CMK (cell line): ENCODE data around the gene ICE1.
A peak's percentile ranks its signal among the peaks of the same experiment; 100 is the strongest.
"Not testable (repeated sequence)": the region's sequence is repeated elsewhere in the genome, so short reads cannot be mapped to it uniquely, and the experiment has no call there.

Experiments
- DNase-seq: peaks from one replicate; pipeline ENCODE4 v3.0.0-alpha.2; 2010; ENCODE audit warnings: low read depth

ICE1 gene

DNA sequence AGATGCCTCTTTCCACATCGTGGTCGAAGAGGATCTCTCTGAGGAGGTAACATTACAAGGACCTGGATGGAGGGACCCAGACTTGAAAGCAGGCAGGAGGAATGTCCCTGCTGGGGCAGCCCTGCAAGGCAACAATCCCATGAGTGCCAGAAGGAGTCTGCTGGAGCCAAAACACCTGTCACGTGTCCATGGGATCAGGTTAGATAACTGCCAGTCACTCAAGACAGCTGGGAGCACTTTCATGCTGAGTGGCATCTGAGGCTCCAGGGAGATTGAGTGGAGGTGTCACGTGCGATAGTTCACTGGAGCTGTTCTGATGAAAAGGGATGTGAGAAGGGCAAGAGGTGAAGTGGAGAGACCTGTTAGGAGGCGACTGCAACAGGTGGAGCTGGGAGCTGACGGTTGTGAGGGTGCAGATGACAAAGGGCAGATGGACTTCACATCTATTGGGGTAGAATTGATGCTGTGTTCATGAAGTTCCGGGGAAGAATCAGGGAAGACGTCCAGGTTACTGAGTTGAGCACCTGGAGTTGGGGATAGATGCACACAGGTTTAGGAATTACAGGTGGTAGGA, 68.4 kb downstream of the ICE1 start:
- no peak for DNase-seq

DNA sequence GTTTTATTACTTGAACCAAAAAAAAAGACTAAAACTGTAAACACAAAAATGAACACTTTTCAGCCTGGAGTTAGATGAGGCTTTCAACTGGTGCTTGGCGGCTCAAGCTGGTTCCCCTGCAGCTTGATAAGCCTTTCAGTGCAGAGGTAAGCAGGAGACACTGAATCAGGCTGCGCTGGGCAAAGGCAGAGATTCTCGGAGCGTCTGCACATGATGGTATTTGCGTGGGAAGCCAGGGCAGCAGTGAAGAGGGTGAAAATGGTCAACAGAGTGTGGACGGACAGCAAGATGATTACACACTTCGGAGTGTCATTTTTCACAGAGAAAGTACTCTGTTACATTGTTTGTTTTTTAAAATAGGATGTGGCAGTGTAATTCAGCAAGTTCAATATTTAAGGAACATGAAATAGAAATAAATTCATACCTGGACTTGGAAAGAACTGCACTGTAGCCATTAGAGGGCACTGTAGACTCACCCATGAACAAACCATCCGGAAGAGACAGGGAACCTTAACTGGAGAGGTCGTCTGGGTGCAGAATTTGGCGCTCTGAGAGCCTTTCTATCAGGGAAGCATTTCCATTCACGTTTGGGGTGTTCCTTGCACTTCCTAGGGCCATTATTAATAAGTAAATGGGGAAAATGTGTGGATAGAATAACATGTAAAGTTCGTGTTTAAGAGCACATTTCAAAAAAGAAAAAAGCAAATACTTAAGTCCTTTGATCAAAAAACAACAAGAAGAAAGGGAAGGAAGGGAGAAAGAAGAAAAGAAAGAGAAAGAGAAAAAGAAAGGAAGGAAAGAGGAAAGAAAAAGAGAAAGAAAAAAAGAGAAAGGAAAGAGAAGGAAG, 69.8 kb downstream of the ICE1 start:
- peak; percentile 34 for DNase-seq

DNA sequence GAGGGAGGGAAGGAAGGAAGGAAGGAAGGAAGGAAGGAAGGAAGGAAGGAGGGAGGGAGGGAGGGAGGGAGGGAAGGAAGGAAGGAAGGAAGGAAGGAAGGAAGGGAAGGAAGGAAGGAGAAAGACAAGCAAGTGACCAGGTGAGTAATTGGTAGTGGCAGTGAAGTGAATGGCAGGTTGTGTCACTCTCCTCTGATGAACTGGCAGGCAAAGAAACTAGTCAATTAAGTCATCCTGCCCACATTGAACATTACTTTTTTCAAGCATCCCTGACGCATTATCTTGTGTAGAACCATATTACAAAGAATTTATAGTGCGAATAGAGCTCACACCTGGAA, 70.4 kb downstream of the ICE1 start:
- DNase-seq: not testable (repeated sequence)

DNA sequence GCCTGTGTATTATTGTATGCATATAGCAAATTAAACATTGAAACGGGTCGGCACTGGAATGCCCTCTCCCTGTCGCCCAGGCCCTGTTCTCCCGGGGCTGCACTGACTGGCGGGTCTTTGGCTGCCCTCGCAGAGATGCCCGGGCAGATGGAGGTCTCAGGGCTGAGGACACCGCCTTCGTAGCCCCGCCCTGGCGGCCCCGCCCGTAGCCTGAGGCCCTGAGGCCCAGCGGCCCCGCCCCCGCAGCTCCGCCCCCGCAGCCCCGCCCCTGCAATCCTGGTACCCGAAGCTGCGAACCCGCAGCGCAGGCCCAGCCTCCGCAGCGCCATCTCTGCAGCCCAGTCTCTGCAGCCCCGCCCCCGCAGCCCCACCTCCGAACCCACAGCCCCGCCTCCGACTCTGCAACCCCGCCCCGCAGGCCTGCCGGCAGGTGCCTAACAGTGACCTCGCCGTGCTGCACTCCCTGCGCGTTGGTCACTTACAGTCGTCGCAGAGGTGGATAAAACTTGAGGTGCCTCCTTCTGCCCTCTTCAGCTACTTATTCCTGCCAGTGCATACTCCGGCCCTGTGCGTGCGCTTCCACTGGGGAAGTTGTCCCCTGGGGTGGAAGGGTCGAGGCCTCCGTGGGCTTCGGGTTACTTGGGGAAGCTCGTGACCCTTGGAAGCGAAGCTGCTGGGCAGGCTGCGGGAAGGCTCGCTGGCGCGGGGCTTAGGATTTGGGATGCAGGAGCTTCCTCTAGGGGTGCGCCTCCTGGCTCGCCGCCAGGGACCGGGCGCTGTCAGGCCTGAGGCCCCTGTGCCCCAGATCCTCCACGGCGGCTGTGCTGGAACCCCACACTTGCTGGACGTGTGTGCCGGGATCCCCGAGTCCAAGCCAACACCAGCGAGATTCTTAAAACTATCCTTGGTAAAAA, 72.3 kb downstream of the ICE1 start:
- no peak for DNase-seq

DNA sequence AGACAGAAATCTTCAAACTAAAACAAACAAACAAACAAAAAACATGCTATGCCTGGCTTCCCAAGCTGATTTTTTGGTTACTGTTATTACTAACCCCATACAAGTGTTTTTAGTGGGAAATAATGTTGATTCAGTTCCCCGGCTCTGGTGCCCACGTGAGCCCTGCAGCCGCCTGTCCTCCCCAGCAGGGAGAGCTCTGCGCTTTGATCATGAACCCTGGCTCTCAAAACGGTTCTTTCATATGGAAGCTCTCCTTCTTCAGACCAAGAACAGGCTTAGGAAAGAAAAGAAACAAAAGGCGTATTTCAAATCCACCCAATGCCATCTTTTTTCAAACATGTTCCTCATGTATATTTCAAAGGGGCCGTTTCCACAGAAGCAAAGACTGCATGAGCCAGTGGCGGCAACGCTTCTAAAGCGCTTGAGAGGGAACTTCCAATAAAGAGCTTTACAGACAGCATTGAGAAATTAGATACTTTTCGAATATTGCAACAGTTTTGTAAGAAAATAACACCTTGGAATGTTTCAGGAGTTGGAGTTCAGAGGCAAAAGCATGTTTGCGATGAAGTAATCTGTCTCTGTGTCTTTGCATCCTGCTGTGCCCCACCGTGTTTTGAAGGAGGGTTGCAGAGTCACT, 74.8 kb downstream of the ICE1 start:
- DNase-seq: peak; percentile 14

DNA sequence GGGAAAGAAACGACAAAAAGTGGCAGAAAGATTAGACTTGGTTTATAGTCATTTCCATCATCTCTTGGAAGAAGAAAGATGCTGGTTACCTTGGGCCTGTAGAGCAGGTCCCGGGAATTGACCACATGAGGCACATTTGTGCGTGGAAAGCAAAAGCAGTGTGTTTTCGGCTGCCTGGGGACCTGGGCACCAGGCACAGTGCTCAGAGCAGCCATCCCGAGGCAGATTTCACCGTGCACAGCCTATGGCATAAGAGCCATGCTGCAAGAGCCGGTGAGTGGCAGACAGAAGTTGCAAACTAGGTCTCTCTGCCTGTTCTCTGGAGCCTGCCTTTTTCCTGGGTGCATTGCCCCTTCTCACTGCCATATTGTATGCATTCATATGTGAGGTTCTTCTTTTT, 77.0 kb downstream of the ICE1 start:
- DNase-seq: no peak

DNA sequence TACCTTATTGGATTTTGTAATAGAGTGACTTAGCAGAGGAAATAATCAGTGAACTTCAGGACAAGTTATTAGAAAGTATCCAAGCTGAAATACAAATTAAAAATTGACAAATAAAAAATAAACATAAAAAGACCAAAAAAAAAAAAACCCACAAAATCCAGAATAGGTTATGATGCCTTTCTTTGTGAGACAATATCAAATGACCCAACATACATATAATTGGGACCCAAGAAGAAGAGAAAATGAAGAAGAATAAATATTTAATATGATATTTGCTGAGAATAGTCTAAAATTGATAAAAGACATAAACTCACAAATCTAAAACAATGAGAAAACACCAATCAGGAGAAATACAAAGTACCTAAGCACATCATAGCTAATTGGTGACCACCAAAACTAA, 81.8 kb downstream of the ICE1 start:
- DNase-seq: no peak

DNA sequence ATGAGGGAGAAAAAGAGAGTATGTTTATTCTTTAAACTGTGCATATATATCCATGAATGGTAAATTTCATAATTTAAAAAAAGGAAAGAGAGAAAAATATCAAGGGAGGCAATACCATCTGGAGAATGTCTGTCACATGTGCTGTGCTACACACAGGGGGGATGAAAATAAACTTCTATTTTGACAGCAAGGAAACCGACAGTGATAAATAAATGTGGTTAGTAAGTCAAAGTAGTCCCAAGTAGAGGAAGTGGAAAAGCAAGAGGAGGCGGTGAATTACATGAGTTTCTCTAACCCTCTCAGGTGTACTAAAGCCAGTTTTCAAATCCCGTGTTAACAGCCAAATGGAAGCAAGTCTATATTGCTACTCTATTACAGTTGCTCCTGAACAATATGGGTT, 83.3 kb downstream of the ICE1 start:
- no peak for DNase-seq

DNA sequence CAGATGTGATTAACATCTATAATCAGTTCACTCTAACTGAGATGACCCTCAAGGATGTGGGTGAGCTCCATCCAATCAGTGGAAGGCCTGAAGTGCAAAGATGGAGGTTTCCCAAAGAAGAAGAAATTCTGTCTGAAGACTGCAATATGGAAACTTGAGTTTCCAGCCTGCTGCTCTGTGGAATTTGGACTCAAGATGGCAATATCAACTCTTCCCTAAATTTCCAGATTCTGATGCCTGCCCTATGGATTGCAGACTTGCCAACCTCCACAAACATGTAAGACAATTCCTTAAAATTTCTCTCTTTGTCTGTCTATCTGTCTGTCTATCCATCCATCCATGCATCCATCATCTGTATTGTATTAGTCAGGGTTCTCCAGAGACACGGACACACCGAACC, 85.9 kb downstream of the ICE1 start:
- DNase-seq: no peak

DNA sequence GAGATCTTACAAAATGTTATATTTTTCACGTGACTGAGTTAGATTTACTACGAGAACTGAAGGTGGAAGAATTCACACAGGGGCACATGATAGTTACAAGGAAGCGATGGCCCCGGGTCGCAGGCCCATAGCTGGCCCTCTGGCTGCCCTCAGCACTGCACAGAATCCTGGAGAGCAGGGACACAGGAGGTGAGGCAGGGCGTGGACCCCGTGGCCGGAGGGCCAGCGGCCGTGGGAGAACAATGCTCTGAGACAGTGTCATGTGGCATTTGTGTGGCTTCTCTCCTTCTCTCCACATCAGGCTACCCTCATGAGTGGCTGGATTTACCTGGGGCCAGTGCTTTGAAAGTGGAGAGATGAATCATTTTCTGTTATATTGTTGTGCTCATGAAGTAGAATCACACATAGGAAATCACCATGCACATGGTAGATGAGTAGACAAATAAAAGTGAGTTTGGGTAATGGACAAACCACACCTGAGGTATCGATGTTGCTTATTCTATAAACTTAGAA, 89.5 kb downstream of the ICE1 start:
- DNase-seq: no peak

DNA sequence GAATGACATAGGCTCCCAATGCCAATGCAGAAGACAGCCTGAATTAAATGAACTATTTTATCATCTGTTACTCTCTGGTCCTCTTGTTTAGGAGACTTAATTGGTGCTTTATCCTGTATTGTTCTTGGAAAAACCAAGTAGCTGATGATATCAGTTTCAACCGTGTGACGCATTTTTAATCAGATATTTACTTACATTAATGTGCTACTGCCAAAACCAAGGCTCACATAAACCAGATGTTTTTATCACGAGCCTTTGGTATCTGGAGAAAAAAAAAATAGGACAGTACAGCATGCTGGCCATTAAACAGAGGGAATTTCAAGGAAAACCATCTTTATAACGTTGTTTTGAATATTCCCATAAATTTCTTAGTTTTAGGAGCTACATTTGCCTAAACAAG, 90.1 kb downstream of the ICE1 start:
- DNase-seq: no peak

DNA sequence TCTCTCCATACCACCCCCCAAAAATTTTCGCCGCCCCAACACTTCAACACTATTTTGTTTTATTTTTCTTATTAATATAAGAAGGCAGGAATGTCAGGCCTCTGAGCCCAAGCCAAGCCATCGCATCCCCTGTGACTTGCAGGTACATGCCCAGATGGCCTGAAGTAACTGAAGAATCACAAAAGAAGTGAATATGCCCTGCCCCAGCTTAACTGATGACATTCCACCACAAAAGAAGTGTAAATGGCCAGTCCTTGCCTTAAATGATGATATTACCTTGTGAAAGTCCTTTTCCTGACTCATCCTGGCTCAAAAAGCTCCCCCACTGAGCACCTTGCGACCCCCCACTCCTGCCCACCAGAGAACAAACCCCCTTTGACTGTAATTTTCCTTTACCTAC, 98.1 kb downstream of the ICE1 start:
- DNase-seq: not testable (repeated sequence)

DNA sequence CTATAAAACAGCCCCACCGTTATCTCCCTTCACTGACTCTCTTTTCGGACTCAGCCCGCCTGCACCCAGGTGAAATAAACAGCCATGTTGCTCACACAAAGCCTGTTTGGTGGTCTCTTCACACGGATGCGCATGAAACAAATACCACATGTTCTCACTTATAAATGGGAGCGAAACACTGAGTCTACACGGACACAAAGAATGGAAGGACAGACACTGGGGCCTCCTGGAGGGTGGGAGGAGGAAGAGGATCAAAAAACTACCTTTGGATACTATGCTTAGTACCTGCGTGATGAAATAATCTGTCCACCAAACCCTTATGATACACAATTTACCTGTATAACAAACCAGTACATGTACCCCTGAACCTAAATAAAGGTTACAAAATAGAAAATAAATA, 98.6 kb downstream of the ICE1 start:
- no peak for DNase-seq

DNA sequence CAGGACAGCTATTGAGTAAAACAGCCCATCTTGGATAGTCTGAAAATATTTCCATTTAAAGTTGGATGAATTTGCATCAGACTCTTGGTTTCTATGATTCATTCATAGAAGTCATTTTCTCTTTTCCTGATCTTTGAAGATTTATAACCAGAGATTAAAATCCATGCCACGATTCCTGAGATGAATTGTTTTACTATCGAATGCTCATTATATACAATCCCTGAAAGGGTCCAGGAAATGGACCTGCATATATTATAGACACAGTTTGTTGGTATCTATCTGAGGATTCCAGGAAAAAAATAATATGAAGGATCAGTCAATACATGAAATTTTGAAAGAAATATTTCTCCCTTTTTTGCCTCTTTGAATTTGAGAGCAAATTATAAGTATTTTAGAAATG, 99.0 kb downstream of the ICE1 start:
- DNase-seq: no peak

DNA sequence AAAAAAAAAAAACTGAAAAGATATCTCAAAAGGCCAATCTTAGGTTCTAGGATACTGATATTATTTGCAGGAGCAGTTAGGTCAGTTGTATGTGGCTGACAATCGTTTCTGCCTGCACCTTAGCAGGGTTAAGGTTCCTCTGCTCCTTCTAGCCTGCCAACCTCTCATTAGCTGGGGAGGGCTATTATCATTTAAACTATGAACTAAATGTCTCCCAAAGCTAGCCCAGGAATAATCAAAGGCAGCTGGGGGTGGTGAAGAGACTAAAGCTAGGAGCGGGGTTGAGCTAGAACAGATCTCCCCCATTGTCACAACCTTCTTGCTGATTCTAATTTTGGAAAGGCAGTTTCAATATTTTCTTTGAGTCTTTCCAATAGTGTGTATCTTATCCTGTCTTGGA, 99.9 kb downstream of the ICE1 start:
- no peak for DNase-seq

DNA sequence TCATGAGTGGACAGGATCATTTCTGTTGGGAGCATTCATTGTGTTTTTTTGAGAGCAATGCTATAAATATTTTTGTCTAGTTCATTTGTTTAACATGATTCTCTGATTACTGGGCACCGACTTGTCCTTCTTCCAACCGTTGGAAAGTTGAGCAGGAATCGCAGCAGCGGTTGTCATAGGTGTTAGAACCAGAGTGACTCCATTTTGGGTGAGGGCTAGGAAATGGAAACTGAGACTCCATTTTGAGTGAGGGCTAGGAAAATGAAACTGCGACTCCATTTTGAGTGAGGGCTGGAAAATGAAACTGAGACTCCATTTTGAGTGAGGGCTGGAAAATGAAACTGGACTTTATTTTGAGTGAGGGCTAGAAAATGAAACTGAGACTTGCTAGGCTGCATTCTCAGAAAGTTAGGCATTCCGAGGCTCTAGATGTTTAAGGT, 100.6 kb downstream of the ICE1 start:
- no peak for DNase-seq

DNA sequence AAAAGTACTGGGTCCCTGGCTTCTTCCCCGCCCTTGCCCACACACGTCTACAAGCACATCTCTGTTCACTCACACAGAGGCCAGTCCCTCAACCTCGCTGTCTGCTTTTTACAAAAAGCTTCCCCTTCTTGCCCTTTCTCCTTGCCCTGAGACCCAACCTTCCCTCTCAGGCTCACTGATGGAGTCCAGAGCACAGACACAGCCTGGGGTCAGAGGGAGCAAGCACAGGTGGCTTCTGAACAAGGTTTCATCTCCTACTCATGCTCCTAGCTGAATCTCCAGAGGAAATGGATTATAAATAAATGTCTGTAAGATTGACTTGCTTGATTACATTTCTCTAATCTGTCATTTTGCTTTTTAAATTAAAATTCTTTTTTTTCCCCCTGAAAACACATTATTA, 101.8 kb downstream of the ICE1 start:
- no peak for DNase-seq

DNA sequence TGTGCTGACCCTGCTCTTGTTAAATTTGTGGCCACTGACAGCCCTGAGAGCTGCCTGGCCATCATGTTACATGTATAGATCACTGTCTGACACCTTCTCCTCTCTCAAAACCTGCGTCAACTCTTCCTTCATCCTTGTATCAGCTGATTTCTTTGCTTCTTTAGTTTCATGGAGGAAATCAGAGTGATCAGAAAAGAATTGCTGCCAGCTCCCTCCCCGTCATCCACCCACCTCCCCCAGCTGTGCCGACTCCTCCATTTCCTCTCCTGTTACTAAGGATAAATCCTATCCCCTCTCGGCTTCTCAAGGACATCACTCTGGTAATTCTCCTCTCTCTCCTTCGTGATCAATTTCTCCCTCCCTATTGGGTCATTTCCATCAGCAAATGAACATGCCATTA, 108.9 kb downstream of the ICE1 start:
- DNase-seq: no peak

DNA sequence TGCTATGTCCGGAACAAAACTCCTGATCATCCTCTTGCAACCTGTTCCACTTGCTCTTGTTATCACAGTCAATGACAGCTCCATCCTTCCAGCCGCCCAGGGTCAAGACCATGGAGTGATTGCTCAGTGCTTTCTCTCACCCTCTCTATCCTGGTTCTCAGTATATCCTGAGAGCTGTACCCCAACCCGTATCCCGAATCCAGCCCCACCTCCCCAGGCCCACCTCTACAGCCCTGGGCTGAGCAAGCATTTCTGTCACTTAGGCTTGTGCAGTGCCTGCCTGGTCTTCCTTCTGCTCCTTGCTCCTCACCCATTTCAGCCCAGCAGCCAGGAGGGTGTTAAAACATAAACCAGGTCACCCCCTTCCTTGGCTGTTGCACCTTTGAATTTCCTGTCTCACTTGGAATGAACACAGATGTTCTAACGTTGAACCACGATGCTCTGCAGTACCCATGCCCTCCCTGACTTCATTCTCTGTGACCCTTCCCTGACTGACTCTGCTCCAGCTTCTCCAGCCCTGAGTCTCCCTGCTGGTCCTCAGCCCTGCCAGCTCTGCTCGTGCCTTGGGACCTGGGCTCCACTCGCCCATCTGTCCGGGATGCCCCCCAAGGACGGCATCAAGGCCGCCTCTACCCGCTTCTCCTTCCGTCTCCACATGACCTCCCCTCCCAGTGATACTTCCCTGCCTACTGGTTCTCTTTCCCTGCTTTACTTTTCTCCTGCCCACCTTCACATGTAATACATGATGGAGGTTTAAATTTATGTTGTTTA, 110.0 kb downstream of the ICE1 start:
- no peak for DNase-seq

DNA sequence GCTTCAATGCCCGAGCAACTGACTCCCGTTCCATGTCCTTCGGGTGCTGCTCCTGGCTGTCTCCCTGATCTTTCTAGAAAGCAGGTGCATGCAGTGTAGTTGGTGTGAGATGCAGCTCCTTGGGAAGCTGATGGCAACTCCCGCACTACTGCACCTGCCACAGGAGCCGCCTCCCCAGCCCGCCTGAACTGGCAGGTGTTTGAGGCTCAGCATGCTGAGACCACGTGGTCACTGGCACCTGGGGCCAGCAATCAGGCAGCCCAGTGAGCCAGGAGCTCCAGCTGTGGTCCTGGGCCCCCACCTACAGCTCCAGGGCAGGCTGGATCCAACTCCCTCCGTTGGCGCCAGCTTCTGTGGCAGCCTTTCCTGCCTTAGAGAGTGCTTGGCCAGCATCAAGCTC, 111.5 kb downstream of the ICE1 start:
- no peak for DNase-seq

DNA sequence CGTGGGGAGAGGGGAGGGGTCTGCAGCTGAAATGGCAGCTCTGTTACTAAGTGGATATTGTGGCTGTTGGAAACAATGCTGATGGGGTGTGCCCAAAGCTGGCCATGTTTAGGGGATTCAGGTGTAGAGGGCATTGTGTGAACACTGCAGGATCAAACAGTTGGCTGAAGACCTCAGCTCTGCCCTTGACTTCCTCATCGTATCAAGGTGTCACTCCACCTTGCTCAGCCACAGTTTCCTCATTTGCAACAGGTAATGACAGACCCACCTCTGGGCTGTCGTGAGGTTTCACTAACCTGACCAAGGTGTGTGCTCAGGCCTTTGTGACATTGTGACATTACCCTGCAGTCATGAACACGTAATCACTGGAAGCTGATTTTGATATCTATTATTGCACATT, 111.9 kb downstream of the ICE1 start:
- no peak for DNase-seq

DNA sequence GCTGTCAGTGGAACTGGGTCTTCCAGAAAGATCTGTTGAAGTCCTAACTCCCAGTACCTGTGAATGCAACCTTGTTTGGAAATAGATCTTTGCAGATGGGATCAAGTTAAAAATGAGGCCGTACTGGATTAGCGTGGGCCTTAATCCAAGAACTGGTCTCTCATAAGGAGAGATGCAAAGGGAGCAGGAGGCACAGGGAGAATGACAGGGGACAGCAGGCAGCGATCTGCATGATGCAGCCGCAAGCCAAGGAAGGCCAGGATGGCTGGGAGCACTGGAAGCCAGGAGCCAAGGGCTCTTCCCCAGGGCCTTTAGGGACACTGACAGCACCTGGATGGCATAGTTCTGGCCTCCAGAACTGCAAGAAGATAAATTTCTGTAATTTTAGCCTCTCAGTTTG, 114.4 kb downstream of the ICE1 start:
- no peak for DNase-seq
